Measurements from ENCODE around the gene FLAD1. TPM values are rescaled to one million over a fixed set of nuclear protein-coding genes. Genes with fewer than 3 reads are reported as not detected.
A peak's percentile ranks its signal among the peaks of the same experiment; 100 is the strongest.

The FLAD1 gene
- polyA plus RNA-seq, 1 donor, result 32.4 TPM

- no peak for DNase-seq
Observed at GRCh38 chr1:155016231-155016831, 33.2 kb downstream of the FLAD1 start.

GRCh38 chr1:155017041-155017945 is 34.1 kb downstream of the FLAD1 start:
- peak; percentile 87 for DNase-seq

- DNase-seq, result no peak
Observed at GRCh38 chr1:155017946-155018316, 34.8 kb downstream of the FLAD1 start.

GRCh38 chr1:155018617-155019348 is 35.6 kb downstream of the FLAD1 start:
- no peak for DNase-seq

- no peak for DNase-seq
Observed at GRCh38 chr1:155019377-155020245, 36.5 kb downstream of the FLAD1 start.

GRCh38 chr1:155022136-155022926 is 39.2 kb downstream of the FLAD1 start:
- no peak for DNase-seq

GRCh38 chr1:155022927-155023236 is 39.7 kb downstream of the FLAD1 start:
- no peak for DNase-seq

GRCh38 chr1:155023627-155024026 is 40.5 kb downstream of the FLAD1 start:
- no peak for DNase-seq

- no peak for DNase-seq
Observed at GRCh38 chr1:155024315-155024714, 41.2 kb downstream of the FLAD1 start.

- DNase-seq, result no peak
Observed at GRCh38 chr1:155026154-155026553, 43.0 kb downstream of the FLAD1 start.

GRCh38 chr1:155026588-155026987 is 43.4 kb downstream of the FLAD1 start:
- no peak for DNase-seq

GRCh38 chr1:155029513-155030242 is 46.5 kb downstream of the FLAD1 start:
- no peak for DNase-seq

GRCh38 chr1:155030243-155030795 is 47.2 kb downstream of the FLAD1 start:
- DNase-seq, result no peak

- no peak for DNase-seq
Observed at GRCh38 chr1:155030899-155031298, 47.8 kb downstream of the FLAD1 start.

GRCh38 chr1:155032886-155033285 is 49.7 kb downstream of the FLAD1 start:
- DNase-seq, result no peak

- DNase-seq, result no peak
Observed at GRCh38 chr1:155033524-155033923, 50.4 kb downstream of the FLAD1 start, which contains the start of the genes DCST1 and DCST2. Gene DCST1 (plus strand): TSS chr1:155033824. CDS start chr1:155034037, 213 bp downstream. Gene DCST2 (minus strand): TSS chr1:155033781. CDS start chr1:155033701, 80 bp downstream.

GRCh38 chr1:155034318-155035208 is 51.4 kb downstream of the FLAD1 start:
- no peak for DNase-seq

- no peak for DNase-seq
Observed at GRCh38 chr1:155035936-155036335, 52.8 kb downstream of the FLAD1 start.

- no peak for DNase-seq
Observed at GRCh38 chr1:155037043-155037442, 53.9 kb downstream of the FLAD1 start.

Data from left kidney (tissue), 2 donors.